Astrocyte (in vitro differentiated cells and primary cell): ENCODE data around the gene ALPK3. TPM values are rescaled to one million over a fixed set of nuclear protein-coding genes. Genes with fewer than 3 reads are reported as not detected.

Experiments
- DNase-seq: peaks from one replicate; pipeline ENCODE4 v3.0.0-alpha.2; 2010; ENCODE audit warnings: low read depth
- FAIRE-seq: peaks from 2 replicates; lab custom pipeline; 2011; peaks lifted over from hg19 to GRCh38; lab: Jason Lieb, UNC
- H2AFZ ChIP-seq: 2 replicates; pipeline ENCODE4 v1.6.0; 2012; ENCODE audit warnings: low read depth, low read length, inconsistent platforms
- H3K27ac ChIP-seq: 2 replicates; pipeline ENCODE4 v1.5.1; 2011; ENCODE audit warnings: low read depth, low read length, inconsistent platforms
- H3K27me3 ChIP-seq: 2 replicates; pipeline ENCODE4 v1.6.0; 2011; ENCODE audit warnings: low read length, inconsistent platforms; ENCODE audit not compliant: insufficient read depth
- H3K36me3 ChIP-seq: 2 replicates; pipeline ENCODE4 v1.5.1; 2011; ENCODE audit warnings: low read length, inconsistent platforms; ENCODE audit not compliant: insufficient read depth
- H3K4me1 ChIP-seq: 2 replicates; pipeline ENCODE4 v1.5.1; 2011; ENCODE audit warnings: low read length, inconsistent platforms; ENCODE audit not compliant: insufficient read depth
- H3K4me2 ChIP-seq: 2 replicates; pipeline ENCODE4 v1.6.0; 2012; ENCODE audit warnings: low read length, inconsistent platforms
- H3K4me3 ChIP-seq: 2 replicates; pipeline ENCODE4 v1.5.1; 2011; ENCODE audit warnings: low read depth, mild to moderate bottlenecking, low read length, inconsistent platforms; ENCODE audit not compliant: insufficient read depth
- H3K79me2 ChIP-seq: 2 replicates; pipeline ENCODE4 v1.6.0; 2012; ENCODE audit warnings: mild to moderate bottlenecking, low read length, inconsistent platforms; ENCODE audit not compliant: insufficient read depth
- H3K9ac ChIP-seq: 2 replicates; pipeline ENCODE4 v1.6.0; 2012; ENCODE audit warnings: mild to moderate bottlenecking, low read length, inconsistent platforms
- H3K9me3 ChIP-seq: 2 replicates; pipeline ENCODE4 v1.5.1; 2012; ENCODE audit warnings: low read depth, mild to moderate bottlenecking, low read length, inconsistent platforms; ENCODE audit not compliant: insufficient read depth
- H4K20me1 ChIP-seq: 2 replicates; pipeline ENCODE4 v1.6.0; 2012; ENCODE audit warnings: low read length, inconsistent platforms; ENCODE audit not compliant: insufficient read depth
- H3K27ac Mint-ChIP-seq: one replicate; pipeline ENCODE4 v1.8.0; 2021; ENCODE audit warnings: mild to moderate bottlenecking, mixed read lengths; ENCODE audit not compliant: unreplicated experiment
- H3K27me3 Mint-ChIP-seq: one replicate; pipeline ENCODE4 v1.8.0; 2021; ENCODE audit warnings: low read depth, mixed read lengths; ENCODE audit not compliant: unreplicated experiment
- H3K36me3 Mint-ChIP-seq: one replicate; pipeline ENCODE4 v1.8.0; 2021; ENCODE audit warnings: low read depth, mixed read lengths; ENCODE audit not compliant: unreplicated experiment
- H3K4me1 Mint-ChIP-seq: one replicate; pipeline ENCODE4 v1.8.0; 2021; ENCODE audit warnings: low read depth, mixed read lengths; ENCODE audit not compliant: unreplicated experiment
- H3K4me3 Mint-ChIP-seq: one replicate; pipeline ENCODE4 v1.8.0; 2021; ENCODE audit warnings: mild to moderate bottlenecking, moderate library complexity, mixed read lengths; ENCODE audit not compliant: unreplicated experiment
- H3K9me3 Mint-ChIP-seq: one replicate; pipeline ENCODE4 v1.8.0; 2021; ENCODE audit warnings: mild to moderate bottlenecking, mixed read lengths; ENCODE audit not compliant: unreplicated experiment
- EZH2 ChIP-seq: IDR thresholded peaks from 2 replicates; pipeline ENCODE4 v1.6.1; 2012; ENCODE audit warnings: mild to moderate bottlenecking, low read length, inconsistent platforms; ENCODE audit not compliant: insufficient read depth
- total RNA-seq: library from RNA; stranded (reverse); gene quantifications from 2 replicates; pipeline ENCODE4 v1.2.1, GENCODE V29; 2021
- TF ChIP-seq, protein P1 (sequence below): IDR thresholded peaks from 2 replicates; pipeline ENCODE4 v1.5.1; 2011; ENCODE audit warnings: low read depth, mild to moderate bottlenecking, inconsistent platforms, low read length, moderate library complexity; ENCODE audit not compliant: insufficient read depth

ALPK3 gene
- total RNA-seq, 1 donor from 2014 or later = 9.1 TPM

DNA sequence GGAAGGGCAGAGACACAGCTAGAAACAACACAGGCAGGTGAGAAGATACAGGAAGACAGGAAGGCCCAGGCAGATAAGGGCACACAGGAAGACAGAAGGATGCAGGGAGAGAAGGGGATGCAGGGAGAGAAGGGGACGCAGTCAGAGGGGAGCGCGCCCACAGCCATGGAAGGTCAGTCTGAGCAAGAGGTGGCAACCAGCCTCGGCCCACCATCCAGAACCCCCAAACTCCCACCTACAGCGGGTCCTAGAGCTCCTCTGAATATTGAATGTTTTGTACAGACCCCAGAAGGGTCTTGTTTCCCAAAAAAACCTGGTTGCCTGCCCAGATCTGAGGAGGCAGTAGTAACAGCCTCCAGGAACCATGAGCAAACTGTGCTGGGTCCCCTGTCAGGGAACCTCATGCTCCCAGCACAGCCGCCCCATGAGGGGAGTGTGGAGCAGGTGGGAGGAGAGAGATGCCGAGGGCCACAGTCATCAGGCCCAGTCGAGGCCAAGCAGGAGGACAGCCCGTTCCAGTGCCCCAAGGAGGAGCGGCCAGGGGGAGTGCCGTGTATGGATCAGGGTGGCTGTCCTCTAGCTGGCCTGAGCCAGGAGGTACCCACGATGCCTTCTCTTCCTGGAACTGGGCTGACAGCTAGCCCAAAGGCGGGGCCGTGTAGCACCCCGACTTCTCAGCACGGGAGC is 39.7 kb downstream of the ALPK3 start:
- H3K27ac ChIP-seq = no peak overlapping the region
- no peak overlapping the region for H3K4me2 ChIP-seq
- Mint-ChIP-seq H3K27me3 (peaks cover 5% of the 10 kb centered on the region), H3K4me3 (no peak overlapping the region), H3K9me3 (no peaks in the 10 kb centered on the region), H3K4me1 (no peaks in the 10 kb centered on the region), H3K36me3 (peaks cover 2% of the 10 kb centered on the region), H3K27ac (no peak overlapping the region)
- H2AFZ ChIP-seq = no peak overlapping the region
- no peaks in the 10 kb centered on the region for H3K36me3 ChIP-seq
- no peak for FAIRE-seq
- H3K4me1 ChIP-seq = no peaks in the 10 kb centered on the region
- H4K20me1 ChIP-seq = no peaks in the 10 kb centered on the region
- no peaks in the 10 kb centered on the region for H3K9me3 ChIP-seq
- H3K9ac ChIP-seq = no peak overlapping the region
- no peak for DNase-seq
- no peaks in the 10 kb centered on the region for H3K27me3 ChIP-seq
- no peak overlapping the region for H3K4me3 ChIP-seq
- no peak for TF ChIP-seq EZH2
- TF ChIP-seq, protein P1, sequence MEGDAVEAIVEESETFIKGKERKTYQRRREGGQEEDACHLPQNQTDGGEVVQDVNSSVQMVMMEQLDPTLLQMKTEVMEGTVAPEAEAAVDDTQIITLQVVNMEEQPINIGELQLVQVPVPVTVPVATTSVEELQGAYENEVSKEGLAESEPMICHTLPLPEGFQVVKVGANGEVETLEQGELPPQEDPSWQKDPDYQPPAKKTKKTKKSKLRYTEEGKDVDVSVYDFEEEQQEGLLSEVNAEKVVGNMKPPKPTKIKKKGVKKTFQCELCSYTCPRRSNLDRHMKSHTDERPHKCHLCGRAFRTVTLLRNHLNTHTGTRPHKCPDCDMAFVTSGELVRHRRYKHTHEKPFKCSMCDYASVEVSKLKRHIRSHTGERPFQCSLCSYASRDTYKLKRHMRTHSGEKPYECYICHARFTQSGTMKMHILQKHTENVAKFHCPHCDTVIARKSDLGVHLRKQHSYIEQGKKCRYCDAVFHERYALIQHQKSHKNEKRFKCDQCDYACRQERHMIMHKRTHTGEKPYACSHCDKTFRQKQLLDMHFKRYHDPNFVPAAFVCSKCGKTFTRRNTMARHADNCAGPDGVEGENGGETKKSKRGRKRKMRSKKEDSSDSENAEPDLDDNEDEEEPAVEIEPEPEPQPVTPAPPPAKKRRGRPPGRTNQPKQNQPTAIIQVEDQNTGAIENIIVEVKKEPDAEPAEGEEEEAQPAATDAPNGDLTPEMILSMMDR = no peak
- H3K79me2 ChIP-seq = no peaks in the 10 kb centered on the region

DNA sequence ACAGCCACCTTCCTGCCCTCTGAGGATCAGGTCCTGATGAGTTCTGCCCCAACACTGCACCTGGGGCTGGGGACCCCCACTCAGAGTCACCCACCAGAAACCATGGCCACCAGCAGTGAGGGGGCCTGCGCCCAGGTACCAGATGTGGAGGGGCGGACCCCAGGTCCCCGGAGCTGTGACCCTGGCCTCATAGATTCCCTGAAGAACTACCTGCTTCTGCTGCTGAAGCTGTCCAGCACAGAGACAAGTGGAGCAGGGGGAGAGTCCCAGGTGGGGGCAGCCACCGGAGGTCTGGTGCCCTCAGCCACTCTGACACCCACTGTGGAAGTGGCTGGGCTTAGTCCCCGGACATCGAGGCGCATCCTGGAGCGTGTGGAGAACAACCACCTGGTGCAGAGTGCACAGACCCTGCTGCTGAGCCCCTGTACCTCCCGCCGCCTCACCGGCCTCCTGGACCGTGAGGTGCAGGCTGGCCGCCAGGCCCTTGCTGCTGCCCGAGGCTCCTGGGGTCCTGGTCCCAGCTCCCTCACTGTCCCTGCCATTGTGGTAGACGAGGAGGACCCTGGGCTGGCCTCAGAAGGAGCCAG is 40.4 kb downstream of the ALPK3 start:
- Mint-ChIP-seq H3K27ac (no peak overlapping the region), H3K4me1 (no peaks in the 10 kb centered on the region), H3K27me3 (peaks cover 5% of the 10 kb centered on the region), H3K36me3 (peaks cover 2% of the 10 kb centered on the region), H3K9me3 (no peaks in the 10 kb centered on the region), H3K4me3 (no peak overlapping the region)
- Histone ChIP-seq H3K4me2 (no peak overlapping the region), H3K4me1 (no peaks in the 10 kb centered on the region), H3K9ac (no peak overlapping the region), H3K36me3 (no peaks in the 10 kb centered on the region), H3K4me3 (no peak overlapping the region), H2AFZ (no peak overlapping the region), H3K27me3 (no peaks in the 10 kb centered on the region), H3K9me3 (no peaks in the 10 kb centered on the region), H3K79me2 (no peaks in the 10 kb centered on the region), H4K20me1 (no peaks in the 10 kb centered on the region), H3K27ac (no peak overlapping the region)
- DNase-seq = no peak
- FAIRE-seq = no peak
- TF ChIP-seq, protein P1 = no peak
- TF ChIP-seq EZH2 = no peak

DNA sequence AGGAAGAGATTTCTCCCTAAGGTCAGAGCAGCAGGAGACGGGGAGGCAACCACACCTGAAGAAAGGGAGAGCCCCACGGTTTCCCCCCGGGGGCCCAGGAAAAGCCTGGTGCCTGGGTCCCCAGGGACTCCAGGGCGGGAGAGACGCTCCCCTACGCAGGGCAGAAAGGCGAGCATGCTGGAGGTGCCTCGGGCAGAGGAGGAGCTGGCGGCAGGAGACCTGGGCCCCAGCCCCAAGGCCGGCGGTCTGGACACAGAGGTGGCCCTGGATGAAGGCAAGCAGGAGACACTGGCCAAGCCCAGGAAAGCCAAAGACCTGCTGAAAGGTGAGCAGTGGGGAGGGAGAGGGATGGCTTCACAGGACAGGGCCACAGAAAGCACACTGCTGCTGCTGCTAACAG is 41.1 kb downstream of the ALPK3 start:
- peaks cover 5% of the 10 kb centered on the region for H3K27me3 Mint-ChIP-seq

More for the DNA sequence above, 41.1 kb downstream of the ALPK3 start:
- Mint-ChIP-seq H3K27ac (no peak overlapping the region), H3K4me1 (no peaks in the 10 kb centered on the region), H3K4me3 (no peak overlapping the region), H3K9me3 (no peaks in the 10 kb centered on the region), H3K36me3 (peaks cover 6% of the 10 kb centered on the region)
- Histone ChIP-seq H3K79me2 (no peaks in the 10 kb centered on the region), H2AFZ (no peak overlapping the region), H3K27me3 (no peaks in the 10 kb centered on the region), H3K9ac (no peak overlapping the region), H3K4me2 (no peak overlapping the region), H3K36me3 (no peaks in the 10 kb centered on the region), H3K9me3 (no peaks in the 10 kb centered on the region), H3K27ac (no peak overlapping the region), H4K20me1 (no peaks in the 10 kb centered on the region), H3K4me3 (no peak overlapping the region), H3K4me1 (no peaks in the 10 kb centered on the region)
- DNase-seq (no peak), FAIRE-seq (no peak)
- no peak for TF ChIP-seq EZH2
- TF ChIP-seq, protein P1 = no peak
